HEK293 (cell line): ENCODE results near the gene SHLD1.

Experiments used
- CTCF ChIA-PET: fragments of 350-600 bp; formaldehyde crosslinking; extraction: SDS; loops from one replicate; lab custom pipeline; 2021; ENCODE audit warnings: antibody characterized with exemption; lab: Yijun Ruan, JAX
- POLR2A ChIA-PET: fragments of 300-600 bp; formaldehyde crosslinking; extraction: SDS; loops from one replicate; lab custom pipeline; 2020; ENCODE audit warnings: antibody characterized with exemption, inconsistent platforms; lab: Yijun Ruan, JAX
- H3K27ac ChIP-seq: fragments of 200-500 bp; sonication (Bioruptor generic); 2 replicates; pipeline ENCODE4 v1.5.1; 2014; ENCODE audit warnings: low read depth, low read length, control low read depth, inconsistent platforms; ENCODE audit errors: extremely low read depth
- H3K36me3 ChIP-seq, 2 experiments: fragments of 200-500 bp in 1 of 2; sonication (Bioruptor generic) in 1 of 2; 1 replicate in 1 of 2; 2 replicates in 1 of 2; pipeline ENCODE4 v1.5.1; 2014 to 2017; ENCODE audit warnings: inconsistent platforms in 2 of 2, low read length in 2 of 2; ENCODE audit not compliant: control insufficient read depth in 2 of 2, insufficient read depth in 1 of 2
- H3K4me1 ChIP-seq: fragments of 200-500 bp; sonication (Bioruptor generic); 2 replicates; pipeline ENCODE4 v1.5.1; 2014; ENCODE audit warnings: mild to moderate bottlenecking, low read length, inconsistent platforms; ENCODE audit not compliant: control insufficient read depth, insufficient read depth
- H3K4me3 ChIP-seq: 2 replicates; pipeline ENCODE4 v1.5.1; 2011; ENCODE audit warnings: low read depth, mild to moderate bottlenecking, control low read depth, low read length, moderate library complexity
- H3K9me3 ChIP-seq: fragments of 200-500 bp; sonication (Bioruptor generic); 2 replicates; pipeline ENCODE4 v1.5.1; 2014; ENCODE audit warnings: low read depth, low read length, inconsistent platforms; ENCODE audit not compliant: control insufficient read depth, insufficient read depth
- FEZF1 ChIP-seq: fragments of 450-650 bp; formaldehyde crosslinking; IDR thresholded peaks from 2 replicates; pipeline ENCODE4 v1.5.1; 2016; ENCODE audit warnings: missing biosample characterization, missing genetic modification characterization
- IKZF3 ChIP-seq: fragments of 450-650 bp; IDR thresholded peaks from 2 replicates; pipeline ENCODE4 v1.5.0; 2018; ENCODE audit warnings: missing biosample characterization, mild to moderate bottlenecking, missing genetic modification characterization, moderate library complexity
- PRDM4 ChIP-seq: fragments of 450-650 bp; formaldehyde crosslinking; IDR thresholded peaks from 2 replicates; pipeline ENCODE4 v1.5.1; 2017; ENCODE audit warnings: missing biosample characterization, missing genetic modification characterization
- REST ChIP-seq: fragments of 450-650 bp; formaldehyde crosslinking; IDR thresholded peaks from 2 replicates; pipeline ENCODE4 v1.5.1; 2016; ENCODE audit warnings: missing biosample characterization, missing genetic modification characterization
- ZNF335 ChIP-seq: fragments of 450-650 bp; formaldehyde crosslinking; conservative IDR thresholded peaks from 2 replicates; pipeline ENCODE4 v1.5.1; 2016; ENCODE audit warnings: missing biosample characterization, missing genetic modification characterization
- ZNF362 ChIP-seq: fragments of 450-650 bp; formaldehyde crosslinking; IDR thresholded peaks from 2 replicates; pipeline ENCODE4 v1.5.1; 2016; ENCODE audit warnings: missing biosample characterization, missing genetic modification characterization
- ZNF48 ChIP-seq: fragments of 450-650 bp; formaldehyde crosslinking; IDR thresholded peaks from 2 replicates; pipeline ENCODE4 v1.5.1; 2016; ENCODE audit warnings: missing biosample characterization, missing genetic modification characterization
- ZNF549 ChIP-seq: fragments of 450-650 bp; IDR thresholded peaks from 2 replicates; pipeline ENCODE4 v1.5.1; 2018; ENCODE audit warnings: missing biosample characterization, missing genetic modification characterization, mild to moderate bottlenecking, inconsistent platforms, moderate library complexity
- ZNF621 ChIP-seq: fragments of 450-650 bp; formaldehyde crosslinking; IDR thresholded peaks from 2 replicates; pipeline ENCODE4 v1.5.1; 2017; ENCODE audit warnings: missing biosample characterization, missing genetic modification characterization
- ZNF645 ChIP-seq: fragments of 450-650 bp; formaldehyde crosslinking; IDR thresholded peaks from 2 replicates; pipeline ENCODE4; 2016; ENCODE audit warnings: missing biosample characterization, missing genetic modification characterization
- ZNF701 ChIP-seq: fragments of 450-650 bp; formaldehyde crosslinking; IDR thresholded peaks from 2 replicates; pipeline ENCODE4 v1.5.1; 2016; ENCODE audit warnings: missing biosample characterization, missing genetic modification characterization
- ZXDB ChIP-seq: fragments of 450-650 bp; formaldehyde crosslinking; IDR thresholded peaks from 2 replicates; pipeline ENCODE4 v1.5.1; 2016; ENCODE audit warnings: missing biosample characterization, missing genetic modification characterization

SHLD1 gene

GRCh38 chr20:5807431-5807830 is 57.2 kb downstream of the SHLD1 start:
- Histone ChIP-seq H3K9me3 (no peaks in the 10 kb centered on the region), H3K4me1 (peaks cover 5% of the 10 kb centered on the region; the same call in 1 of the 2 replicates), H3K4me3 (no peak overlapping the region), H3K36me3 (no peaks in the 10 kb centered on the region), H3K27ac (no peak overlapping the region)
- ChIA-PET CTCF (interaction anchor here (0.6 to 1.4 kb wide), 5 partner anchors 10 to 233 kb away, joined by 3 to 4 read pairs (median 3); no protein-coding TSS in a partner anchor), POLR2A (no interaction called here)
- no peak for TF ChIP-seq IKZF3 (tag by site-specific recombination)
- no peak for TF ChIP-seq ZNF335
- no peak for TF ChIP-seq ZNF645
- TF ChIP-seq ZNF549 (tag by site-specific recombination), result no peak

GRCh38 chr20:5808901-5809300 is 58.7 kb downstream of the SHLD1 start:
- no peak for TF ChIP-seq ZNF362 (tag by site-specific recombination)
- no peak for TF ChIP-seq ZXDB (tag by site-specific recombination)
- TF ChIP-seq ZNF621 (tag by site-specific recombination), result no peak
- no peak for TF ChIP-seq ZNF48 (tag by site-specific recombination)
- peaks cover 5% of the 10 kb centered on the region; the same call in 1 of the 2 replicates for H3K4me1 ChIP-seq
- no peak overlapping the region for H3K4me3 ChIP-seq
- ChIA-PET POLR2A (no interaction called here), CTCF (interaction anchor here (0.6 to 1.0 kb wide), 4 partner anchors 10 to 942 kb away, joined by 3 to 5 read pairs (median 4); no protein-coding TSS in a partner anchor)
- no peak overlapping the region for H3K27ac ChIP-seq
- no peaks in the 10 kb centered on the region for H3K9me3 ChIP-seq
- H3K36me3 ChIP-seq, result no peaks in the 10 kb centered on the region

- ChIA-PET POLR2A (no interaction called here), CTCF (interaction anchor here (1.0 kb wide), 2 partner anchors 9 to 22 kb away, joined by 3 read pairs; no protein-coding TSS in a partner anchor)
- H3K27ac ChIP-seq, result no peak overlapping the region
- no peak overlapping the region for H3K4me3 ChIP-seq
- H3K9me3 ChIP-seq, result no peaks in the 10 kb centered on the region
- TF ChIP-seq PRDM4 (tag by site-specific recombination) (no peak), REST (tag by site-specific recombination) (no peak), ZNF335 (no peak), ZNF701 (no peak), FEZF1 (tag by site-specific recombination) (no peak)
- no peaks in the 10 kb centered on the region for H3K36me3 ChIP-seq
- H3K4me1 ChIP-seq, result peaks cover 4% of the 10 kb centered on the region; the same call in 1 of the 2 replicates
Observed at GRCh38 chr20:5809495-5809894, 59.3 kb downstream of the SHLD1 start.
